AG04449 (cell line): ENCODE measurements around the gene MYO18B.

Experiments used
- CTCF ChIA-PET: fragments of 350-600 bp; formaldehyde crosslinking; extraction: SDS; loops from one replicate; lab custom pipeline; 2021; ENCODE audit warnings: antibody characterized with exemption; lab: Yijun Ruan, JAX
- POLR2A ChIA-PET: fragments of 400-600, 350-600 bp; formaldehyde crosslinking; extraction: SDS; loops from one replicate; lab custom pipeline; 2020; ENCODE audit warnings: antibody characterized with exemption, inconsistent platforms; lab: Yijun Ruan, JAX
- DNase-seq: peaks from one replicate; pipeline ENCODE4 v3.0.0-alpha.2; 2010; ENCODE audit warnings: low read depth, low spot score
- H3K4me3 ChIP-seq: 2 replicates; pipeline ENCODE4 v1.5.1; 2011; ENCODE audit warnings: low read depth, mild to moderate bottlenecking, control low read depth, low read length
- CTCF ChIP-seq: IDR thresholded peaks from one replicate; pipeline ENCODE4 v1.5.1; 2011; ENCODE audit warnings: mild to moderate bottlenecking, moderate library complexity, low read length, control low read depth, inconsistent platforms; ENCODE audit not compliant: insufficient read depth; ENCODE audit errors: missing control alignments

The MYO18B gene

GRCh38 chr22:25890651-25891050, 148.7 kb downstream of the MYO18B start:
- ChIA-PET POLR2A (no interaction called here), CTCF (no interaction called here)
- no peak for TF ChIP-seq CTCF
- no peak overlapping the region for H3K4me3 ChIP-seq
- DNase-seq, result no peak

- no peak for DNase-seq
- no peak overlapping the region for H3K4me3 ChIP-seq
- no peak for TF ChIP-seq CTCF
- CTCF ChIA-PET, result no interaction called here
- POLR2A ChIA-PET, result no interaction called here
Measured at GRCh38 chr22:25892678-25893077, 150.7 kb downstream of the MYO18B start.

GRCh38 chr22:25895678-25896077, 153.7 kb downstream of the MYO18B start:
- no peak for TF ChIP-seq CTCF
- ChIA-PET CTCF (interaction anchor here (0.7 to 1.2 kb wide), 2 partner anchors 123 to 435 kb away, joined by 3 read pairs; no protein-coding TSS in a partner anchor), POLR2A (no interaction called here)

GRCh38 chr22:25896098-25896497, 154.1 kb downstream of the MYO18B start:
- TF ChIP-seq CTCF, result no peak
- CTCF ChIA-PET, result interaction anchor here (0.7 to 1.2 kb wide), 2 partner anchors 123 to 434 kb away, joined by 3 read pairs; no protein-coding TSS in a partner anchor
- POLR2A ChIA-PET, result no interaction called here
- DNase-seq, result no peak
- no peak overlapping the region for H3K4me3 ChIP-seq

More at GRCh38 chr22:25895678-25896077, 153.7 kb downstream of the MYO18B start:
- no peak for DNase-seq
- no peak overlapping the region for H3K4me3 ChIP-seq

GRCh38 chr22:25896592-25896991, 154.6 kb downstream of the MYO18B start:
- DNase-seq, result no peak
- no peak overlapping the region for H3K4me3 ChIP-seq
- POLR2A ChIA-PET, result no interaction called here
- no peak for TF ChIP-seq CTCF
- CTCF ChIA-PET, result no interaction called here

- DNase-seq, result no peak
- TF ChIP-seq CTCF, result peak; percentile 13
- CTCF ChIA-PET, result no interaction called here
- POLR2A ChIA-PET, result no interaction called here
- H3K4me3 ChIP-seq, result no peak overlapping the region
Measured at GRCh38 chr22:25898707-25899365, 156.8 kb downstream of the MYO18B start.
